Loucy (cell line): ENCODE data around the gene TBX10.

Experiments
- H2AFZ ChIP-seq: fragments of 200-600 bp; sonication (generic); 2 replicates; pipeline ENCODE4 v1.6.0; 2016; ENCODE audit warnings: antibody characterized with exemption, mild to moderate bottlenecking, low read length, moderate library complexity
- H3F3A ChIP-seq: fragments of 200-600 bp; 2 replicates; pipeline ENCODE4 v1.6.0; 2016; ENCODE audit warnings: antibody characterized with exemption, low read depth, mild to moderate bottlenecking
- H3K27me3 ChIP-seq: fragments of 200-600 bp; sonication (generic); 2 replicates; pipeline ENCODE4 v1.6.1; 2014; ENCODE audit warnings: low read length, mild to moderate bottlenecking; ENCODE audit not compliant: insufficient read depth, poor library complexity, severe bottlenecking
- H3K36me3 ChIP-seq: fragments of 200-600 bp; sonication (generic); 2 replicates; pipeline ENCODE4 v1.6.1; 2016; ENCODE audit warnings: low read length; ENCODE audit not compliant: insufficient read depth
- H3K4me1 ChIP-seq: fragments of 200-600 bp; sonication (generic); 2 replicates; pipeline ENCODE4 v1.5.1; 2014; ENCODE audit warnings: low read length, mild to moderate bottlenecking; ENCODE audit not compliant: insufficient read depth, poor library complexity, severe bottlenecking
- H3K4me2 ChIP-seq: fragments of 200-600 bp; sonication (generic); 2 replicates; pipeline ENCODE4 v1.6.0; 2014; ENCODE audit warnings: antibody characterized with exemption, low read length, low read depth, mild to moderate bottlenecking; ENCODE audit not compliant: poor library complexity, severe bottlenecking
- H3K4me3 ChIP-seq: fragments of 200-600 bp; sonication (generic); 2 replicates; pipeline ENCODE4 v1.5.1; 2014; ENCODE audit warnings: low read length, mild to moderate bottlenecking, mixed read lengths; ENCODE audit not compliant: poor library complexity, severe bottlenecking
- H3K79me2 ChIP-seq: fragments of 200-600 bp; sonication (generic); 2 replicates; pipeline ENCODE4 v1.6.1; 2014; ENCODE audit warnings: low read length; ENCODE audit not compliant: insufficient read depth
- H3K9ac ChIP-seq: fragments of 200-600 bp; sonication (generic); 2 replicates; pipeline ENCODE4 v1.6.0; 2014; ENCODE audit warnings: mild to moderate bottlenecking, low read depth, low read length, moderate library complexity; ENCODE audit not compliant: poor library complexity, severe bottlenecking
- H3K9me2 ChIP-seq: fragments of 200-600 bp; sonication (generic); replicated peaks from 2 replicates; pipeline ENCODE4 v1.6.1; 2016; ENCODE audit warnings: low read depth, low read length, mixed read lengths
- H3K9me3 ChIP-seq: fragments of 200-600 bp; sonication (generic); 2 replicates; pipeline ENCODE4 v1.6.1; 2014; ENCODE audit warnings: mild to moderate bottlenecking, antibody characterized with exemption, low read length, low read depth; ENCODE audit not compliant: insufficient read depth
- H4K20me1 ChIP-seq: fragments of 200-600 bp; sonication (generic); 2 replicates; pipeline ENCODE4 v1.6.0; 2014; ENCODE audit warnings: antibody characterized with exemption, low read length, mild to moderate bottlenecking; ENCODE audit not compliant: insufficient read depth, poor library complexity, severe bottlenecking
- CTCF ChIP-seq: fragments of 200-600 bp; sonication (generic); conservative IDR thresholded peaks from 2 replicates; pipeline ENCODE4 v1.5.1; 2014; ENCODE audit warnings: mild to moderate bottlenecking, antibody characterized with exemption, low read length
- EZH2phosphoT487 ChIP-seq: fragments of 200-600 bp; IDR thresholded peaks from 2 replicates; pipeline ENCODE4 v1.6.1; 2018; ENCODE audit warnings: antibody characterized with exemption, mild to moderate bottlenecking, moderate library complexity, borderline replicate concordance

TBX10 gene

GRCh38 chr11:67596753-67597300 is 42.7 kb downstream of the TBX10 start:
- no peaks in the 10 kb centered on the region for H3K9me2 ChIP-seq
- 0 out of 2 replicates have a peak, but pooled peaks cover 4% of the 10 kb centered on the region for H3K9me3 ChIP-seq
- no peaks in the 10 kb centered on the region for H3K36me3 ChIP-seq
- no peaks in the 10 kb centered on the region for H3K27me3 ChIP-seq
- no peaks in the 10 kb centered on the region for H4K20me1 ChIP-seq
- H2AFZ ChIP-seq, result no peak overlapping the region
- H3K4me1 ChIP-seq, result peaks cover 67% of the 10 kb centered on the region
- H3K4me3 ChIP-seq, result no peak overlapping the region
- H3K4me2 ChIP-seq, result no peak overlapping the region
- H3K79me2 ChIP-seq, result no peaks in the 10 kb centered on the region
- no peak overlapping the region for H3K9ac ChIP-seq
- TF ChIP-seq CTCF (no peak), EZH2phosphoT487 (no peak)
- peaks cover 18% of the 10 kb centered on the region for H3F3A ChIP-seq

- Histone ChIP-seq H2AFZ (no peak overlapping the region), H3K79me2 (no peaks in the 10 kb centered on the region), H3K4me1 (peaks cover 46% of the 10 kb centered on the region), H3K4me3 (no peak overlapping the region), H3K9me2 (no peaks in the 10 kb centered on the region), H3K4me2 (peak overlapping the region; percentile 13), H3F3A (no peaks in the 10 kb centered on the region), H3K27me3 (no peaks in the 10 kb centered on the region), H4K20me1 (no peaks in the 10 kb centered on the region), H3K36me3 (no peaks in the 10 kb centered on the region), H3K9ac (no peak overlapping the region), H3K9me3 (0 out of 2 replicates have a peak, but pooled peaks cover 4% of the 10 kb centered on the region)
- TF ChIP-seq EZH2phosphoT487, result no peak
- TF ChIP-seq CTCF, result no peak
These were observed 45.1 kb downstream of the TBX10 start for GRCh38 chr11:67594480-67594879.

GRCh38 chr11:67593565-67593905 is 46.0 kb downstream of the TBX10 start:
- Histone ChIP-seq H3K9ac (peak overlapping the region; percentile 50), H3K4me1 (peaks cover 36% of the 10 kb centered on the region), H3K4me3 (no peak overlapping the region), H3K36me3 (peaks cover 6% of the 10 kb centered on the region; the same call in 1 of the 2 replicates), H3K27me3 (no peaks in the 10 kb centered on the region), H3K79me2 (no peaks in the 10 kb centered on the region), H3K4me2 (no peak overlapping the region), H3F3A (no peaks in the 10 kb centered on the region), H2AFZ (no peak overlapping the region), H3K9me3 (0 out of 2 replicates have a peak, but pooled peaks cover 4% of the 10 kb centered on the region), H3K9me2 (no peaks in the 10 kb centered on the region), H4K20me1 (no peaks in the 10 kb centered on the region)
- TF ChIP-seq EZH2phosphoT487 (no peak), CTCF (no peak)
